NCI-H2081 treated with DMSO at 0.1 percent for 48 hours (cell line): ENCODE measurements around the gene INTS1.

Experiments
- DNase-seq: peaks from one replicate; lab custom pipeline; 2025; lab: John Stamatoyannopoulos, UW

Gene INTS1

GRCh38 chr7:1503816-1504775, at the start of gene INTS1:
Gene INTS1 (minus strand): TSS chr7:1504389. CDS start chr7:1503960, 429 bp downstream.
- peak; percentile 80 for DNase-seq

GRCh38 chr7:1553512-1554210, 49.5 kb upstream of the INTS1 start:
- no peak for DNase-seq

- no peak for DNase-seq
Observed at GRCh38 chr7:1552200-1552599, 48.0 kb upstream of the INTS1 start.

- DNase-seq, result no peak
Observed at GRCh38 chr7:1550846-1551155, 46.6 kb upstream of the INTS1 start.

- DNase-seq, result no peak
Observed at GRCh38 chr7:1550005-1550845, 46.0 kb upstream of the INTS1 start.

- no peak for DNase-seq
Observed at GRCh38 chr7:1549357-1550004, 45.3 kb upstream of the INTS1 start.

GRCh38 chr7:1548944-1549343, 44.8 kb upstream of the INTS1 start:
- DNase-seq, result no peak

GRCh38 chr7:1548438-1548831, 44.2 kb upstream of the INTS1 start:
- DNase-seq, result no peak

GRCh38 chr7:1547777-1548437, 43.7 kb upstream of the INTS1 start:
- no peak for DNase-seq

- DNase-seq, result no peak
Observed at GRCh38 chr7:1546909-1547776, 43.0 kb upstream of the INTS1 start.

- no peak for DNase-seq
Observed at GRCh38 chr7:1546274-1546908, 42.2 kb upstream of the INTS1 start.

- DNase-seq, result no peak
Observed at GRCh38 chr7:1545417-1546246, 41.4 kb upstream of the INTS1 start.

- DNase-seq, result no peak
Observed at GRCh38 chr7:1544896-1545416, 40.8 kb upstream of the INTS1 start.

- DNase-seq, result no peak
Observed at GRCh38 chr7:1544178-1544895, 40.1 kb upstream of the INTS1 start.

GRCh38 chr7:1543826-1544177, 39.6 kb upstream of the INTS1 start:
- no peak for DNase-seq

- no peak for DNase-seq
Observed at GRCh38 chr7:1542841-1543747, 38.9 kb upstream of the INTS1 start.

- no peak for DNase-seq
Observed at GRCh38 chr7:1542329-1542728, 38.1 kb upstream of the INTS1 start.
